ENCODE results near the gene TPSG1.

- no peak for TF ChIP-seq EP300 (IDR thresholded peaks at IDR 0.05; ENCODE audit: borderline replicate concordance in 1 of 2, control insufficient read depth in 1 of 2, low read depth in 2 of 2, low read length in 2 of 2)
- no peak for TF ChIP-seq CTCF (IDR thresholded peaks at IDR 0.05 in 2 of 3, conservative IDR thresholded peaks at IDR 0.05 in 1 of 3; ENCODE audit: control insufficient read depth in 2 of 3, extremely low read depth in 1 of 3, insufficient read depth in 1 of 3, low read depth in 3 of 3, low read length in 3 of 3)
- no peak for TF ChIP-seq GABPA (IDR thresholded peaks at IDR 0.05; ENCODE audit: low read depth)
- no peak for TF ChIP-seq ZNF207 (IDR thresholded peaks at IDR 0.05; ENCODE audit: borderline replicate concordance)
- TF ChIP-seq ESRRA (IDR thresholded peaks at IDR 0.05; ENCODE audit: low read length) = no peak
Observed at GRCh38 chr16:1237990-1238389, 12.9 kb upstream of the TPSG1 start.

Data from GM12878 (cell line).